Stimulated activated CD4-positive, alpha-beta T cell treated with anti-CD3 and anti-CD28 coated beads, Interleukin-1b, Interleukin-23, amount 100 ng/mL, for 1 hour (primary cell): Measurements from ENCODE around the gene RPL7L1.
"Not testable (repeated sequence)": the region's sequence is repeated elsewhere in the genome, so short reads cannot be mapped to it uniquely, and the experiment has no call there.

Experiments
- DNase-seq, 2 donors: peaks; one replicate each; pipeline ENCODE4 v3.0.0-alpha.2; 2020; ENCODE audit warnings: low read depth in 2 of 2

The RPL7L1 gene

GRCh38 chr6:42879372-42880239 lies at the start of gene RPL7L1:
Gene RPL7L1 (plus strand): TSS chr6:42879616. CDS start chr6:42879911, 295 bp downstream.
- DNase-seq, result peak; percentile 43 to 54

- no peak for DNase-seq
These were observed 48.2 kb upstream of the RPL7L1 start for GRCh38 chr6:42831237-42831636.

- no peak for DNase-seq
These were observed 45.4 kb upstream of the RPL7L1 start for GRCh38 chr6:42834056-42834455.

- DNase-seq, result no peak
These were observed 37.4 kb upstream of the RPL7L1 start for GRCh38 chr6:42841844-42842584.

GRCh38 chr6:42845327-42845694 lies 34.1 kb upstream of the RPL7L1 start:
- no peak for DNase-seq

- no peak for DNase-seq
These were observed 32.9 kb upstream of the RPL7L1 start for GRCh38 chr6:42846505-42846904.

- no peak for DNase-seq
These were observed 30.7 kb upstream of the RPL7L1 start for GRCh38 chr6:42848700-42849099.

GRCh38 chr6:42851599-42851998 lies 27.8 kb upstream of the RPL7L1 start:
- DNase-seq, result no peak

GRCh38 chr6:42860036-42860435 lies 19.4 kb upstream of the RPL7L1 start:
- DNase-seq, result no peak

- no peak for DNase-seq
These were observed 18.9 kb upstream of the RPL7L1 start for GRCh38 chr6:42860481-42860880.

GRCh38 chr6:42864602-42865001 lies 14.8 kb upstream of the RPL7L1 start:
- no peak for DNase-seq

- no peak for DNase-seq
These were observed 9.1 kb upstream of the RPL7L1 start for GRCh38 chr6:42870145-42870936.

GRCh38 chr6:42871711-42872110 lies 7.7 kb upstream of the RPL7L1 start:
- no peak for DNase-seq

- DNase-seq, result no peak
These were observed 6.1 kb upstream of the RPL7L1 start for GRCh38 chr6:42873313-42873712.

GRCh38 chr6:42877695-42878094 lies 1.7 kb upstream of the RPL7L1 start:
- no peak for DNase-seq

- DNase-seq, result not testable (repeated sequence)
These were observed 913 bp downstream of the RPL7L1 start for GRCh38 chr6:42880240-42880817.

GRCh38 chr6:42880871-42881270 lies 1.5 kb downstream of the RPL7L1 start:
- DNase-seq, result not testable (repeated sequence)

- DNase-seq, result no peak
These were observed 6.3 kb downstream of the RPL7L1 start for GRCh38 chr6:42885702-42886101.

- not testable (repeated sequence) for DNase-seq
These were observed 8.8 kb downstream of the RPL7L1 start for GRCh38 chr6:42888201-42888600.

GRCh38 chr6:42889815-42890214 lies 10.4 kb downstream of the RPL7L1 start:
- no peak for DNase-seq

GRCh38 chr6:42890311-42891198 lies 11.1 kb downstream of the RPL7L1 start:
- peak; percentile 70 to 75 for DNase-seq
